ENCODE results near the gene NT5DC2.
A peak's percentile ranks its signal among the peaks of the same experiment; 100 is the strongest.
"Not testable (repeated sequence)": the region's sequence is repeated elsewhere in the genome, so short reads cannot be mapped to it uniquely, and the experiment has no call there.

Gene NT5DC2

GRCh38 chr3:52537726-52538421 lies 4.2 kb upstream of the NT5DC2 start:
- no peak for DNase-seq

- no peak for DNase-seq
Observed at GRCh38 chr3:52537165-52537620, 3.5 kb upstream of the NT5DC2 start.

- DNase-seq, result peak; percentile 84 to 99 (median 96)
Observed at GRCh38 chr3:52536369-52537164, 2.9 kb upstream of the NT5DC2 start, which contains the start of gene UQCC5. UQCC5 (plus strand) TSS chr3:52536605; CDS start chr3:52536756, 151 bp downstream.

- no peak for DNase-seq
Observed at GRCh38 chr3:52536112-52536368, 2.4 kb upstream of the NT5DC2 start.

- no peak for DNase-seq
Observed at GRCh38 chr3:52535411-52536111, 1.9 kb upstream of the NT5DC2 start.

- no peak for DNase-seq
Observed at GRCh38 chr3:52534281-52535183, 875 bp upstream of the NT5DC2 start.

GRCh38 chr3:52532838-52533622 lies 627 bp downstream of the NT5DC2 start:
- DNase-seq, result peak in 1 of 58 donors; percentile 16

- peak in 1 of 58 donors; percentile 28 for DNase-seq
Observed at GRCh38 chr3:52532517-52532837, 1.2 kb downstream of the NT5DC2 start.

- no peak for DNase-seq
Observed at GRCh38 chr3:52531860-52532516, 1.7 kb downstream of the NT5DC2 start.

GRCh38 chr3:52530918-52531826 lies 2.5 kb downstream of the NT5DC2 start:
- no peak for DNase-seq

GRCh38 chr3:52529376-52530333 lies 4.0 kb downstream of the NT5DC2 start:
- DNase-seq, result no peak

- DNase-seq, result no peak
Observed at GRCh38 chr3:52528586-52529375, 4.9 kb downstream of the NT5DC2 start.

GRCh38 chr3:52527732-52528585 lies 5.7 kb downstream of the NT5DC2 start:
- no peak for DNase-seq

- DNase-seq, result no peak
Observed at GRCh38 chr3:52527039-52527731, 6.5 kb downstream of the NT5DC2 start.

- DNase-seq, result not testable (repeated sequence)
Observed at GRCh38 chr3:52526671-52527038, 7.0 kb downstream of the NT5DC2 start.

Data from anterior cingulate cortex (tissue), 58 donors.